GM23338 (cell line): ENCODE measurements around the gene LRRC17. TPM values are rescaled to one million over a fixed set of nuclear protein-coding genes. Genes with fewer than 3 reads are reported as not detected.

Source experiments
- ATAC-seq: fragments of 200-7000 bp; cut with Tn5 transposase; 3 replicates; pipeline ENCODE4 v1.9.1; 2020
- DNase-seq: peaks from one replicate; pipeline ENCODE4 v3.0.0-alpha.2; 2015; ENCODE audit warnings: low spot score
- H2AFZ ChIP-seq: fragments of 200-600 bp; sonication (generic); 2 replicates; pipeline ENCODE4 v1.8.0; 2016; ENCODE audit warnings: antibody characterized with exemption, mild to moderate bottlenecking, moderate library complexity
- H3F3A ChIP-seq: fragments of 200-600 bp; sonication (generic); replicated peaks from 2 replicates; pipeline ENCODE4 v1.8.0; 2017; ENCODE audit warnings: antibody characterized with exemption, mixed run types, low read depth
- H3K27ac ChIP-seq: fragments of 200-600 bp; sonication (generic); 2 replicates; pipeline ENCODE4 v1.6.1; 2016; ENCODE audit warnings: low read depth
- H3K27me3 ChIP-seq: fragments of 200-600 bp; sonication (generic); 2 replicates; pipeline ENCODE4 v1.8.0; 2016; ENCODE audit warnings: mild to moderate bottlenecking, mixed run types, moderate library complexity; ENCODE audit not compliant: insufficient read depth
- H3K36me3 ChIP-seq: fragments of 200-600 bp; sonication (generic); 2 replicates; pipeline ENCODE4 v1.8.0; 2016; ENCODE audit warnings: mild to moderate bottlenecking; ENCODE audit not compliant: insufficient read depth
- H3K4me1 ChIP-seq: fragments of 200-600 bp; sonication (generic); 2 replicates; pipeline ENCODE4 v1.8.0; 2016; ENCODE audit warnings: mild to moderate bottlenecking, moderate library complexity; ENCODE audit not compliant: insufficient read depth
- H3K4me2 ChIP-seq: fragments of 200-600 bp; sonication (generic); 2 replicates; pipeline ENCODE4 v1.7.1; 2017; ENCODE audit warnings: mixed run types
- H3K4me3 ChIP-seq: fragments of 200-600 bp; sonication (generic); 2 replicates; pipeline ENCODE4 v1.6.1; 2016; ENCODE audit warnings: mixed run types
- H3K79me2 ChIP-seq: fragments of 200-600 bp; sonication (generic); replicated peaks from 2 replicates; pipeline ENCODE4 v1.8.0; 2017; ENCODE audit warnings: mild to moderate bottlenecking; ENCODE audit not compliant: insufficient read depth
- H3K9me2 ChIP-seq: fragments of 200-600 bp; sonication (generic); 2 replicates; pipeline ENCODE4 v1.8.0; 2017; ENCODE audit not compliant: insufficient read depth
- H4K20me1 ChIP-seq: fragments of 200-600 bp; sonication (generic); replicated peaks from 2 replicates; pipeline ENCODE4 v1.8.0; 2017; ENCODE audit warnings: mild to moderate bottlenecking; ENCODE audit not compliant: insufficient read depth
- H3K27ac Mint-ChIP-seq: 2 replicates; pipeline ENCODE4 v1.8.0; 2020; ENCODE audit warnings: inconsistent platforms, mild to moderate bottlenecking, moderate library complexity, mixed read lengths
- H3K27me3 Mint-ChIP-seq: 3 replicates; pipeline ENCODE4 v1.8.0; 2022; ENCODE audit warnings: low read depth, mild to moderate bottlenecking, moderate library complexity, mixed read lengths, inconsistent platforms; ENCODE audit not compliant: insufficient read depth, poor library complexity
- H3K36me3 Mint-ChIP-seq: 3 replicates; pipeline ENCODE4 v1.8.0; 2021; ENCODE audit warnings: low read depth, mild to moderate bottlenecking, inconsistent platforms, moderate library complexity, mixed read lengths
- H3K4me1 Mint-ChIP-seq: 3 replicates; pipeline ENCODE4 v1.8.0; 2020; ENCODE audit warnings: mild to moderate bottlenecking, inconsistent platforms, mixed read lengths
- H3K4me3 Mint-ChIP-seq: 3 replicates; pipeline ENCODE4 v1.8.0; 2021; ENCODE audit warnings: moderate library complexity, mild to moderate bottlenecking, inconsistent platforms, mixed read lengths
- H3K9me3 Mint-ChIP-seq: 3 replicates; pipeline ENCODE4 v1.8.0; 2020; ENCODE audit warnings: moderate library complexity, mild to moderate bottlenecking, inconsistent platforms, mixed read lengths
- CREB1 ChIP-seq: fragments of 250-450 bp; sonication (Bioruptor Pico); IDR thresholded peaks from 2 replicates; pipeline ENCODE4 v1.5.0; 2020; ENCODE audit warnings: low read depth, mild to moderate bottlenecking, moderate library complexity
- EZH2phosphoT487 ChIP-seq: fragments of 200-600 bp; sonication (generic); IDR thresholded peaks from one replicate; pipeline ENCODE4 v1.8.1; 2018; ENCODE audit warnings: antibody characterized with exemption; ENCODE audit not compliant: unreplicated experiment
- JUNB ChIP-seq: IDR thresholded peaks from one replicate; pipeline ENCODE4 v1.6.1; 2016; ENCODE audit warnings: antibody characterized with exemption; ENCODE audit not compliant: unreplicated experiment
- NANOG ChIP-seq: IDR thresholded peaks from 2 replicates; pipeline ENCODE4 v1.6.1; 2016; ENCODE audit warnings: antibody characterized with exemption, borderline replicate concordance
- POLR2AphosphoS5 ChIP-seq: IDR thresholded peaks from 2 replicates; pipeline ENCODE4 v1.6.1; 2016; ENCODE audit warnings: antibody characterized with exemption, low read depth
- ZNF114 ChIP-seq: fragments of 250-450 bp; sonication (Bioruptor Pico); IDR thresholded peaks from 2 replicates; pipeline ENCODE4 v1.5.0; 2020; ENCODE audit warnings: mild to moderate bottlenecking, moderate library complexity
- ZNF331 ChIP-seq: fragments of 250-450 bp; sonication (Bioruptor Pico); IDR thresholded peaks from 2 replicates; pipeline ENCODE4 v1.5.0; 2020; ENCODE audit warnings: low read depth, mild to moderate bottlenecking, moderate library complexity
- polyA plus RNA-seq: library from polyadenylated mRNA; unstranded; fragments of >200 nt; fragmentation: Nextera tagmentation; extraction: Ambion mirVana; gene quantifications from 2 replicates; pipeline ENCODE4 v1.2.1, GENCODE V29; 2016
- total RNA-seq: library from RNA; depleted of rRNA; stranded (reverse); fragments of >200 nt; shearing (Covaris generic); gene quantifications from 2 replicates; pipeline ENCODE4 v1.2.3, GENCODE V29; 2014
- TF ChIP-seq, protein P1 (sequence below): IDR thresholded peaks from one replicate; pipeline ENCODE4 v1.6.1; 2018; ENCODE audit warnings: antibody characterized with exemption; ENCODE audit not compliant: unreplicated experiment
- TF ChIP-seq, protein P2 (sequence below), 2 experiments: fragments of 200-600 bp in 1 of 2; sonication (generic) in 1 of 2; conservative IDR thresholded peaks; 2 replicates each; pipeline versions ENCODE4 v1.5.1 to v1.6.1; 2016 to 2017; ENCODE audit warnings: antibody characterized with exemption in 2 of 2, low read depth in 2 of 2, mild to moderate bottlenecking in 2 of 2, moderate library complexity in 1 of 2

LRRC17 gene
- total and polyA plus RNA-seq, 2 experiments from 2014 or later = 2.8 to 3.1 TPM

DNA sequence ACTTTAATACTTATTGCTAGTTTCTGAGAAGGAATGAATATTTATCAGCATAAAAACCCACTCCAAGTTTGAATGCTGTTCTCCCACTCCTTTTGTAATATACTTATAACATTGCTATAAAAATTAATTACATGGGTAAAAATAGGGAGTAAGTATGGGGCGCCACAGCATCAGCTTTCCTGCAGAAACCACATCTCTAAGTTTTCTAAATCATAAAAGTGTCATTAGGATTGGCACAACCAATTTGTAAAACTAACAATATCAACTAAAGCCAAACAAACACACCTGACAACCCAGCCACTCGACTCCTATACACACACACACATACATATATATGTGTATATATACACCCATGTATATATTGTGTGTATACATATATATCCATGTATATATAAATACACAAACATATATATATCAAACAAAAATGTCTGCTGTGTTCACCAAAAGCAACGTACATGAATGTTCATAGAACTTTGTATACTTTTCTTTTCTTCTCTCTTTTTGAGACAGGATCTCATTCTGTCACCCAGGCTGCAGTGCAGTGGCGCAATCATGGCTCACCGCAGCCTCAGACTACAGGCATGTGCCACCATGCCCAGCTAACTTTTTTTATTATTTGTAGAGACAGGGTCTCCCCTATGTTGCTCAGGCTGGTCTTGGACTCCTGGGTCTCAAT, 14.8 kb upstream of the LRRC17 start (continued):
- TF ChIP-seq, protein P1, sequence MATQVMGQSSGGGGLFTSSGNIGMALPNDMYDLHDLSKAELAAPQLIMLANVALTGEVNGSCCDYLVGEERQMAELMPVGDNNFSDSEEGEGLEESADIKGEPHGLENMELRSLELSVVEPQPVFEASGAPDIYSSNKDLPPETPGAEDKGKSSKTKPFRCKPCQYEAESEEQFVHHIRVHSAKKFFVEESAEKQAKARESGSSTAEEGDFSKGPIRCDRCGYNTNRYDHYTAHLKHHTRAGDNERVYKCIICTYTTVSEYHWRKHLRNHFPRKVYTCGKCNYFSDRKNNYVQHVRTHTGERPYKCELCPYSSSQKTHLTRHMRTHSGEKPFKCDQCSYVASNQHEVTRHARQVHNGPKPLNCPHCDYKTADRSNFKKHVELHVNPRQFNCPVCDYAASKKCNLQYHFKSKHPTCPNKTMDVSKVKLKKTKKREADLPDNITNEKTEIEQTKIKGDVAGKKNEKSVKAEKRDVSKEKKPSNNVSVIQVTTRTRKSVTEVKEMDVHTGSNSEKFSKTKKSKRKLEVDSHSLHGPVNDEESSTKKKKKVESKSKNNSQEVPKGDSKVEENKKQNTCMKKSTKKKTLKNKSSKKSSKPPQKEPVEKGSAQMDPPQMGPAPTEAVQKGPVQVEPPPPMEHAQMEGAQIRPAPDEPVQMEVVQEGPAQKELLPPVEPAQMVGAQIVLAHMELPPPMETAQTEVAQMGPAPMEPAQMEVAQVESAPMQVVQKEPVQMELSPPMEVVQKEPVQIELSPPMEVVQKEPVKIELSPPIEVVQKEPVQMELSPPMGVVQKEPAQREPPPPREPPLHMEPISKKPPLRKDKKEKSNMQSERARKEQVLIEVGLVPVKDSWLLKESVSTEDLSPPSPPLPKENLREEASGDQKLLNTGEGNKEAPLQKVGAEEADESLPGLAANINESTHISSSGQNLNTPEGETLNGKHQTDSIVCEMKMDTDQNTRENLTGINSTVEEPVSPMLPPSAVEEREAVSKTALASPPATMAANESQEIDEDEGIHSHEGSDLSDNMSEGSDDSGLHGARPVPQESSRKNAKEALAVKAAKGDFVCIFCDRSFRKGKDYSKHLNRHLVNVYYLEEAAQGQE = no peak
- TF ChIP-seq ZNF331 (no peak), POLR2AphosphoS5 (no peak), CREB1 (CRISPR knock-in tag) (no peak), EZH2phosphoT487 (no peak), NANOG (no peak)

- no peak for ATAC-seq
- no peaks in the 10 kb centered on the region for H3K27me3 ChIP-seq
- no peaks in the 10 kb centered on the region; the same call in 1 of the 3 replicates for H3K4me1 Mint-ChIP-seq
- no peak overlapping the region for H3K27ac Mint-ChIP-seq
- DNase-seq = no peak
- H3K27me3 Mint-ChIP-seq = peaks cover 4% of the 10 kb centered on the region
- H3K79me2 ChIP-seq = no peaks in the 10 kb centered on the region
- no peak overlapping the region for H3K4me3 Mint-ChIP-seq
- no peaks in the 10 kb centered on the region for H3F3A ChIP-seq
- no peaks in the 10 kb centered on the region for H3K9me3 Mint-ChIP-seq
- H3K4me1 ChIP-seq = no peaks in the 10 kb centered on the region; the same call in 1 of the 2 replicates
- H3K9me2 ChIP-seq = peaks cover 4% of the 10 kb centered on the region
- H3K36me3 Mint-ChIP-seq = no peaks in the 10 kb centered on the region
- no peaks in the 10 kb centered on the region for H3K36me3 ChIP-seq
- H4K20me1 ChIP-seq = no peaks in the 10 kb centered on the region
- no peak overlapping the region for H2AFZ ChIP-seq
- H3K4me3 ChIP-seq = no peak overlapping the region
- no peak overlapping the region for H3K27ac ChIP-seq
- no peak overlapping the region for H3K4me2 ChIP-seq
- TF ChIP-seq POLR2AphosphoS5 (no peak), JUNB (no peak), EZH2phosphoT487 (no peak), ZNF331 (no peak), ZNF114 (CRISPR knock-in tag) (no peak)
- TF ChIP-seq, protein P2, sequence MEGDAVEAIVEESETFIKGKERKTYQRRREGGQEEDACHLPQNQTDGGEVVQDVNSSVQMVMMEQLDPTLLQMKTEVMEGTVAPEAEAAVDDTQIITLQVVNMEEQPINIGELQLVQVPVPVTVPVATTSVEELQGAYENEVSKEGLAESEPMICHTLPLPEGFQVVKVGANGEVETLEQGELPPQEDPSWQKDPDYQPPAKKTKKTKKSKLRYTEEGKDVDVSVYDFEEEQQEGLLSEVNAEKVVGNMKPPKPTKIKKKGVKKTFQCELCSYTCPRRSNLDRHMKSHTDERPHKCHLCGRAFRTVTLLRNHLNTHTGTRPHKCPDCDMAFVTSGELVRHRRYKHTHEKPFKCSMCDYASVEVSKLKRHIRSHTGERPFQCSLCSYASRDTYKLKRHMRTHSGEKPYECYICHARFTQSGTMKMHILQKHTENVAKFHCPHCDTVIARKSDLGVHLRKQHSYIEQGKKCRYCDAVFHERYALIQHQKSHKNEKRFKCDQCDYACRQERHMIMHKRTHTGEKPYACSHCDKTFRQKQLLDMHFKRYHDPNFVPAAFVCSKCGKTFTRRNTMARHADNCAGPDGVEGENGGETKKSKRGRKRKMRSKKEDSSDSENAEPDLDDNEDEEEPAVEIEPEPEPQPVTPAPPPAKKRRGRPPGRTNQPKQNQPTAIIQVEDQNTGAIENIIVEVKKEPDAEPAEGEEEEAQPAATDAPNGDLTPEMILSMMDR (conservative IDR thresholded peaks at IDR 0.05; ENCODE audit: low read depth in 2 of 2) = no peak
- TF ChIP-seq, protein P1 = no peak
Observed at GRCh38 chr7:102898532-102898859, 14.3 kb upstream of the LRRC17 start.
